ENCODE measurements around the gene CRAT. TPM values are rescaled to one million over a fixed set of nuclear protein-coding genes. Genes with fewer than 3 reads are reported as not detected.
A peak's percentile ranks its signal among the peaks of the same experiment; 100 is the strongest.

CRAT gene
- polyA plus RNA-seq, 2 of the 4 experiments (the other 2 are of a cell fraction) = 20.5 to 26.0 TPM

DNA sequence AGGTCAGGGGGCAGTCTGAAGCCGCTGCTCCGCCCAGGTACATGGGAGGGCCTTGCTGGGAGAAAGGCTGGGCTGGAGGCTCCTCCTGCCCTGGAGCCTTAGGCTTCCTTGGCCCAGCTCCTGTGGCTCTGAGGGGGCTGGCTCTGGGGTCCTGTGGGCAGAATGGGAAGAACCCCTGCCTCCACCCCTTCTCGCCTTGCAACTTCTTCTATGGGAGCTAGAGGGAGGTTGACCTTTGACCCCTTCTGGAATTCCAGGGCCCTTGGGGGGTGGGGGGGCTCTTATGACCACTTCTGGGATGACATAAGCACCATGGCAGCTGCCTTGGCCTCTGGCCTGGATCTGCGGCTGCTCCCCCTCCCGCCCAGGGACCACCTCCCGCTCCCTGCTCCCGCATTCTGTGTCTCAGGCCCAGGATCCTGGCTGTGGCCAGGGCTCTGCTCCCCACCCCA, 35.3 kb upstream of the CRAT start:
- POLR2A ChIA-PET = interaction anchor here (1.2 kb wide), 1 partner anchor 474 kb away, joined by 3 read pairs; no protein-coding TSS in a partner anchor

GRCh38 chr9:129145316-129145715, 34.7 kb upstream of the CRAT start:
- Histone ChIP-seq H3K4me3 (no peak overlapping the region), H3K9me3 (no peaks in the 10 kb centered on the region), H3K27ac (peak overlapping the region; percentile 43 to 82; a peak in 5 of 6 replicates), H3K4me1 (peaks cover 58% of the 10 kb centered on the region), H3K4me2 (peak overlapping the region; percentile 42)
- ChIA-PET CTCF (interaction anchor here (12.5 to 28.1 kb wide), 4 partner anchors 17 to 486 kb away, joined by 271 to 1029 read pairs (median 800); partner anchors contain the start of genes ASB6, C9orf50, IER5L and NTMT1), POLR2A (interaction anchor here (1.2 kb wide), 1 partner anchor 475 kb away, joined by 3 read pairs; no protein-coding TSS in a partner anchor)
- FAIRE-seq = no peak
- TF ChIP-seq KDM1A (IDR thresholded peaks at IDR 0.05; ENCODE audit: low read depth) (no peak), FOSB (CRISPR knock-in tag; IDR thresholded peaks at IDR 0.05) (no peak), SMC3 (IDR thresholded peaks at IDR 0.05) (no peak), HEYL (CRISPR knock-in tag; IDR thresholded peaks at IDR 0.05) (no peak), HOXB13 (CRISPR knock-in tag; IDR thresholded peaks at IDR 0.05; ENCODE audit: low read depth) (no peak), ZSCAN20 (CRISPR knock-in tag; IDR thresholded peaks at IDR 0.05) (no peak), TFCP2L1 (CRISPR knock-in tag; IDR thresholded peaks at IDR 0.05) (no peak), ZFP36 (IDR thresholded peaks at IDR 0.05; ENCODE audit: borderline replicate concordance, partially characterized antibody) (no peak), HDAC2 (IDR thresholded peaks at IDR 0.05) (no peak), ZNF302 (CRISPR knock-in tag; IDR thresholded peaks at IDR 0.05) (no peak), CBX8 (IDR thresholded peaks at IDR 0.05) (no peak), RARB (CRISPR knock-in tag; IDR thresholded peaks at IDR 0.05) (no peak), HOXA7 (CRISPR knock-in tag; IDR thresholded peaks at IDR 0.05) (no peak), EHMT2 (IDR thresholded peaks at IDR 0.05; ENCODE audit: low read depth) (no peak), HMGXB4 (CRISPR knock-in tag; IDR thresholded peaks at IDR 0.05; ENCODE audit: borderline replicate concordance) (no peak), JUN (IDR thresholded peaks at IDR 0.05) (no peak), ZC3H11A (IDR thresholded peaks at IDR 0.05) (no peak), ESRRA (IDR thresholded peaks at IDR 0.05; ENCODE audit: borderline replicate concordance, low read length) (no peak)
- TF ChIP-seq, protein P1, sequence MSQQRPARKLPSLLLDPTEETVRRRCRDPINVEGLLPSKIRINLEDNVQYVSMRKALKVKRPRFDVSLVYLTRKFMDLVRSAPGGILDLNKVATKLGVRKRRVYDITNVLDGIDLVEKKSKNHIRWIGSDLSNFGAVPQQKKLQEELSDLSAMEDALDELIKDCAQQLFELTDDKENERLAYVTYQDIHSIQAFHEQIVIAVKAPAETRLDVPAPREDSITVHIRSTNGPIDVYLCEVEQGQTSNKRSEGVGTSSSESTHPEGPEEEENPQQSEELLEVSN (IDR thresholded peaks at IDR 0.05; ENCODE audit: borderline replicate concordance, low read depth) = no peak
- TF ChIP-seq, protein P2, sequence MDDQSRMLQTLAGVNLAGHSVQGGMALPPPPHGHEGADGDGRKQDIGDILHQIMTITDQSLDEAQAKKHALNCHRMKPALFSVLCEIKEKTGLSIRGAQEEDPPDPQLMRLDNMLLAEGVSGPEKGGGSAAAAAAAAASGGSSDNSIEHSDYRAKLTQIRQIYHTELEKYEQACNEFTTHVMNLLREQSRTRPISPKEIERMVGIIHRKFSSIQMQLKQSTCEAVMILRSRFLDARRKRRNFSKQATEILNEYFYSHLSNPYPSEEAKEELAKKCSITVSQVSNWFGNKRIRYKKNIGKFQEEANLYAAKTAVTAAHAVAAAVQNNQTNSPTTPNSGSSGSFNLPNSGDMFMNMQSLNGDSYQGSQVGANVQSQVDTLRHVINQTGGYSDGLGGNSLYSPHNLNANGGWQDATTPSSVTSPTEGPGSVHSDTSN (IDR thresholded peaks at IDR 0.05) = no peak
- DNase-seq (ENCODE audit: low read depth in 1 of 2, low spot score in 1 of 2) = no peak
- WGBS (ENCODE audit: missing lambda C conversion rate) = 93% methylated on average over 2 of the region's 2 CpGs
- no peak for ATAC-seq

More for the DNA sequence above, 35.3 kb upstream of the CRAT start:
- TF ChIP-seq PHF8 (IDR thresholded peaks at IDR 0.05; ENCODE audit: borderline replicate concordance, low read depth) (no peak), RNF2 (IDR thresholded peaks at IDR 0.05; ENCODE audit: borderline replicate concordance, low read depth) (no peak), KDM1A (IDR thresholded peaks at IDR 0.05; ENCODE audit: low read depth) (no peak), CHD2 (IDR thresholded peaks at IDR 0.05; ENCODE audit: low read length, partially characterized antibody) (no peak), EP300 (IDR thresholded peaks at IDR 0.05) (no peak), RARB (CRISPR knock-in tag; IDR thresholded peaks at IDR 0.05) (no peak), JUN (IDR thresholded peaks at IDR 0.05) (no peak), FOSB (CRISPR knock-in tag; IDR thresholded peaks at IDR 0.05) (no peak), POLR2A (IDR thresholded peaks at IDR 0.05; ENCODE audit: low read length) (no peak), HOXA7 (CRISPR knock-in tag; IDR thresholded peaks at IDR 0.05) (no peak), RCOR1 (IDR thresholded peaks at IDR 0.05; ENCODE audit: low read depth, low read length) (no peak), BHLHE40 (IDR thresholded peaks at IDR 0.05; ENCODE audit: low read depth, low read length) (no peak), HDAC2 (IDR thresholded peaks at IDR 0.05) (no peak), JUNB (IDR thresholded peaks at IDR 0.05) (no peak)
- TF ChIP-seq, protein P2 (IDR thresholded peaks at IDR 0.05) = no peak
- TF ChIP-seq, protein P3, sequence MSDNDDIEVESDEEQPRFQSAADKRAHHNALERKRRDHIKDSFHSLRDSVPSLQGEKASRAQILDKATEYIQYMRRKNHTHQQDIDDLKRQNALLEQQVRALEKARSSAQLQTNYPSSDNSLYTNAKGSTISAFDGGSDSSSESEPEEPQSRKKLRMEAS (IDR thresholded peaks at IDR 0.05) = no peak
- TF ChIP-seq, protein P4, sequence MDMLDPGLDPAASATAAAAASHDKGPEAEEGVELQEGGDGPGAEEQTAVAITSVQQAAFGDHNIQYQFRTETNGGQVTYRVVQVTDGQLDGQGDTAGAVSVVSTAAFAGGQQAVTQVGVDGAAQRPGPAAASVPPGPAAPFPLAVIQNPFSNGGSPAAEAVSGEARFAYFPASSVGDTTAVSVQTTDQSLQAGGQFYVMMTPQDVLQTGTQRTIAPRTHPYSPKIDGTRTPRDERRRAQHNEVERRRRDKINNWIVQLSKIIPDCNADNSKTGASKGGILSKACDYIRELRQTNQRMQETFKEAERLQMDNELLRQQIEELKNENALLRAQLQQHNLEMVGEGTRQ (IDR thresholded peaks at IDR 0.05) = no peak
- FAIRE-seq (no peak), ATAC-seq (peak in 1 of 2 experiments; percentile 10; a peak in 1 of 6 replicates), DNase-seq (ENCODE audit: low read depth in 1 of 2, low spot score in 1 of 2) (no peak)
- Histone ChIP-seq H3K27ac (peak overlapping the region; percentile 43 to 82; a peak in 5 of 6 replicates), H3K9me3 (no peaks in the 10 kb centered on the region), H3K4me2 (peak overlapping the region; percentile 42), H3K4me1 (peaks cover 52% of the 10 kb centered on the region), H3K4me3 (no peak overlapping the region)
- CTCF ChIA-PET = interaction anchor here (0.7 to 28.1 kb wide), 6 partner anchors 18 to 595 kb away, joined by 3 to 1029 read pairs (median 462); partner anchors contain the start of genes ASB6, C9orf50, IER5L and NTMT1
- WGBS (ENCODE audit: missing lambda C conversion rate) = 80% methylated on average over 6 of the region's 7 CpGs

Data from A549 (cell line).